ENCODE results near the gene ERMARD. TPM values are rescaled to one million over a fixed set of nuclear protein-coding genes. Genes with fewer than 3 reads are reported as not detected.

The ERMARD gene
- total RNA-seq (2022; extraction: Qiagen RNA extraction), result 6.3 to 8.5 TPM (median 7.6 TPM) in 5 replicates

GRCh38 chr6:169751242-169752073, at the start of gene ERMARD, which contains the start of gene DYNLT2:
Gene ERMARD, plus strand, starts transcription at chr6:169751622. Its CDS starts 36 bp downstream, at chr6:169751658.
Gene DYNLT2, minus strand, starts transcription at chr6:169751572. Its CDS starts 114 bp downstream, at chr6:169751458.

DNA sequence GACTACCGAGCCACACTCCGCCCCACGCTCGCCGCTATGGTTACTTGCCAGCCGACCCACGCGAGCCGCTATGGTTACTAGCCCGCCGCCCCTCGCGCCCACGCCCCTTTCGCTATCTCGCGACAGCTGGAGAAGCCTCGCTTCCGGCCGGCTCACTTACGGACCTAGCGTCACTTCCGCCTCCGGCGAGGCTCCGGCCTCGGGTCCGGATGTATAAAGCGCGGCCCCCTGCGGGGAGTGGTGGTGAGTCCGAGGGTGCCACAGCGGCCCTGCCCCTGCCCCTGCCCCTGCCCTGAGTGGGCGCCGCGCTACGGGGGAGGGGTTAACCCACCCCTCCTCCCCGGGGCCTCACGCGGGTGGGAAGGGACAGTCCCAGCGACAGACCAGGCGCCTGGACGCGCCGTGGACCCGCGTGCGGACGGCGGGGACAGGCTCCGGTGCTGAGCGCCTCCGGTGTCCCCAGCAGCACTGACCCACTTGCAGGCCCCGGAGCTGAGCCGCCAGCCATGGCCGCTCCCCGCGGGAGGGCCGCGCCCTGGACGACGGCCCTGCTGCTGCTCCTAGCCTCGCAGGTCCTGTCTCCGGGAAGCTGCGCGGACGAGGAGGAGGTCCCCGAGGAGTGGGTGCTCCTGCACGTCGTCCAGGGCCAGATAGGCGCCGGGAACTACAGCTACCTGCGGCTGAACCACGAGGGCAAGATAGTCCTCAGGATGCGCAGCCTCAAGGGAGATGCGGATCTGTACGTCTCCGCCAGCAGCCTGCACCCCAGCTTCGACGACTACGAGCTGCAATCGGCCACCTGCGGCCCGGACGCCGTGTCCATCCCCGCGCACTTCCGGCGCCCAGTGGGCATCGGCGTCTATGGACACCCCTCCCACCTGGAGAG, 49.2 kb upstream of the ERMARD start, which contains the start of the genes C6orf120 and WDR27:
TSS of gene C6orf120 (plus strand) at position 173 of the 886 bp plus-strand sequence. CDS start at position 507, 334 bp downstream.
TSS of gene WDR27 (minus strand) at position 76 of the 886 bp plus-strand sequence. CDS start 13,024 bp downstream, outside the sequence.

GRCh38 chr6:169724494-169725124, 26.8 kb upstream of the ERMARD start, which contains the start of gene PHF10:
Gene PHF10, minus strand, starts transcription at chr6:169724500. Its CDS starts 569 bp downstream, at chr6:169723931.

Other genes with a start within 250 kb of the ERMARD start
- gene WDR27, start 49.6 kb upstream of the ERMARD start, total RNA-seq (2022; extraction: Qiagen RNA extraction), result 7.7 to 11.5 TPM (median 10.2 TPM) in 5 replicates
- 10.2 to 14.4 TPM (median 13.3 TPM) in 5 replicates for gene C6orf120, start 49.5 kb upstream of the ERMARD start, total RNA-seq (2022; extraction: Qiagen RNA extraction)
- gene PHF10, start 27.1 kb upstream of the ERMARD start, total RNA-seq (2022; extraction: Qiagen RNA extraction), result 18.8 to 25.0 TPM (median 22.9 TPM) in 5 replicates
- gene DYNLT2, start 50 bp upstream of the ERMARD start, total RNA-seq (2022; extraction: Qiagen RNA extraction), result 0.46 to 0.69 TPM (median 0.61 TPM) in 5 replicates

Data from A549 treated with Hydrocortisone at 1 μM for 4 hours (cell line).